Omental fat pad (tissue), 4 donors: ENCODE measurements around the gene THOC5. TPM values are rescaled to one million over a fixed set of nuclear protein-coding genes. Genes with fewer than 3 reads are reported as not detected.

ENCODE experiments used
- ATAC-seq: fragments of 150-250 bp; one replicate; pipeline ENCODE4 v1.9.1; 2016; ENCODE audit warnings: mild to moderate bottlenecking, moderate library complexity; ENCODE audit not compliant: low FRiP score
- DNase-seq: peaks from one replicate; pipeline ENCODE4 v3.0.0-alpha.2; 2019; ENCODE audit warnings: low spot score
- CTCF ChIP-seq, 3 donors: fragments of 450-650 bp; IDR thresholded peaks; one replicate each; pipeline ENCODE4 v1.5.1; 2016 to 2017; ENCODE audit warnings: antibody characterized with exemption in 3 of 3, mild to moderate bottlenecking in 3 of 3, moderate library complexity in 2 of 3
- total RNA-seq, 4 donors: library from RNA; depleted of rRNA; stranded (reverse); fragments of >200 nt; gene quantifications; one replicate each; pipeline ENCODE4 v1.1.0, GENCODE V29; 2016

THOC5 gene
- total RNA-seq, 4 donors from 2014 or later: 21.0 to 54.2 (median 29.4) TPM

- peak; percentile 58 for ATAC-seq
Observed at GRCh38 chr22:29470159-29470855, 83.2 kb downstream of the THOC5 start.

GRCh38 chr22:29469755-29470154 is 83.8 kb downstream of the THOC5 start:
- ATAC-seq: no peak
- no peak for TF ChIP-seq CTCF (IDR thresholded peaks at IDR 0.05)
- no peak for DNase-seq

More at GRCh38 chr22:29470159-29470855, 83.2 kb downstream of the THOC5 start:
- DNase-seq: peak; percentile 28
- TF ChIP-seq CTCF (IDR thresholded peaks at IDR 0.05): peak in 1 of 3 donors; percentile 26

DNA sequence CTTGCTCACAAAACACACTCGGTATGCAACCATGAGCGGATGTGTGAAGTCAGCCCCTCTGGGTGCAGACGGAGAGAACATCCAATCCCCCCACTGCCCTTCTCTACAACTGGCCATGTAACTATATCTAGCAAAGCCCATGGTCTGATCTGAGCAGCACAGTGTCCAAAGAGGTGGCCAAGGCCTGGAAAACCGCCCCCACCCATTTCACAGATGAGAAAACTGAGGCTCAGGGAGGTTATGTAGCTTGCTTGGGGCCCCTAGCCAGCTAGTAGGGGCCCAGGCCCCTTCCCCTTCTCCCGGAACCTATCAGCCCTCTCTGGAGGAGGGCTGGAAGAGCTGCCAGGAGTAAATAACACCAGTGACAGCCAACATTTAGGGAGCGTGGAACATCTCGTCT is 89.0 kb downstream of the THOC5 start:
- DNase-seq: no peak
- no peak for ATAC-seq
- no peak for TF ChIP-seq CTCF (IDR thresholded peaks at IDR 0.05)

DNA sequence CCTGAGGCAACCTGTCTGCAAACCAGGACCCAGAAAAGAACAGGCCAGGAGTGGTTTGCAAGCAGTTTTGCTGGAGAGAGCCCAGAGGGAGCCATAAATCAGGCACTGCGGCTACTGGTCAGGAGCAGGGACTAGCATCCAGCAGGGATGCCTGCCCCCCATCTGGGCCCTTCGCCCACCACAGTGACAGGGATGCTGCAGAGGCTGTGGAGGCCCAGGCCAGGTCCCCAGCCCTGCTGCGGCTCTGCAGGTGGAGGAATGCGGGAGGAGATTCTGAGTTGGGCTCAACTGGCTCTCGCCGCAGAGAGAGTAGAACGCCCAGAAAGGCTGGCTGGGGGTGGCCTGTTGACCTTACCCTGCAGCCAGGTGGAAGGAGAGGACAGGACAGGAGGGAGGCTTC is 89.9 kb downstream of the THOC5 start:
- TF ChIP-seq CTCF (IDR thresholded peaks at IDR 0.05): no peak
- ATAC-seq (no peak), DNase-seq (no peak)

DNA sequence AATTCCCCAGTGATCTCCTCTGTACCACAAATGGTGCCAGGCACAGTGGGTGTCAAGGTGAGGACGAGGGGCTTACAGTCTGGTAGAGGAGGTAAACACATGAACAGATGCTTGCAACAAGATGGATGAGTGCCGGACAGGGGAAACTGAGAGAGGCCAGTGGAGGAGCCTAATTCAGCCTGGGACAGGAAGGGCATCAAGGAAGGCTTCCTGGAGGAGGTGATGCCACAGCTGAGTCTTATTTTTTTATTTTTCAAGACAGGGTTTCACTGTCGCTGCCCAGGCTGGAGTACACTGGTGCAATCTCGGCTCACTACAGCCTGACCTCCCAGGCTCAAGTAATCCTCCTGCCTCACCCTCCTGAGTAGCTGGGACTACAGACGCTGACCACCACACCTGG is 92.3 kb downstream of the THOC5 start:
- ATAC-seq (no peak), DNase-seq (no peak)
- TF ChIP-seq CTCF (IDR thresholded peaks at IDR 0.05): no peak

GRCh38 chr22:29459773-29460172 is 93.8 kb downstream of the THOC5 start:
- no peak for ATAC-seq

More at GRCh38 chr22:29459773-29460172, 93.8 kb downstream of the THOC5 start:
- TF ChIP-seq CTCF (IDR thresholded peaks at IDR 0.05): no peak
- no peak for DNase-seq
